ENCODE results near the gene HTR5A.

DNA sequence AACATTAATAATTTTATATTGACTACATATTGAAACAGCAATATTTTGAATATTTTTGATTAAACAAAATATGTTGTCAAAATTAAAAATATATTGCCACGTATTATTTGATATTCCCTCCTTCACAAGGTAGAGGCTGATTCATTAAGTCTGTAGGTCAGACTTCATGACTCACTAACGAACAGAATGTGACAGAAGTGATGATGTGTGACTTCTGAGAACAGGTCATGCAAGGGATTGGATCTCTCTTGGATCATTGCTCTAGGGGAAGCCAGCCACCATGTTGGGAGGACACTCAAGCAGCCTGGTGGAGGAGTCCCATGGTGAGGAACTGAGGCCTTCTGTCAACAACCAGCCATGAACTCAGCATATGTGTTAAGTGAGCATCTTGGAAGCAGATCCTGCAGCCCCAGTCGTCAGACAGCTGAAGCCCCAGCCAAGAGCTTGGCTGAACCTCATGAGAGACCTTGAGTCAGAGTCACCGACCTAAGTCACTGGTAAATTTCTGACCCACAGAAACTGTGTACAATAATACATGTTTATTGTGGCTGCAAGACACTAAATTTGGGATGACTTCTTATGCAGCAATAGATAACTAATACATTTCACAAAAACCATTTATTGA, 66.6 kb downstream of the HTR5A start:
- no peak for TF ChIP-seq CBFB (IDR thresholded peaks at IDR 0.05; ENCODE audit: low read depth)
- TF ChIP-seq ATF7 (IDR thresholded peaks at IDR 0.05; ENCODE audit: low read depth), result no peak
- TF ChIP-seq, protein P1, sequence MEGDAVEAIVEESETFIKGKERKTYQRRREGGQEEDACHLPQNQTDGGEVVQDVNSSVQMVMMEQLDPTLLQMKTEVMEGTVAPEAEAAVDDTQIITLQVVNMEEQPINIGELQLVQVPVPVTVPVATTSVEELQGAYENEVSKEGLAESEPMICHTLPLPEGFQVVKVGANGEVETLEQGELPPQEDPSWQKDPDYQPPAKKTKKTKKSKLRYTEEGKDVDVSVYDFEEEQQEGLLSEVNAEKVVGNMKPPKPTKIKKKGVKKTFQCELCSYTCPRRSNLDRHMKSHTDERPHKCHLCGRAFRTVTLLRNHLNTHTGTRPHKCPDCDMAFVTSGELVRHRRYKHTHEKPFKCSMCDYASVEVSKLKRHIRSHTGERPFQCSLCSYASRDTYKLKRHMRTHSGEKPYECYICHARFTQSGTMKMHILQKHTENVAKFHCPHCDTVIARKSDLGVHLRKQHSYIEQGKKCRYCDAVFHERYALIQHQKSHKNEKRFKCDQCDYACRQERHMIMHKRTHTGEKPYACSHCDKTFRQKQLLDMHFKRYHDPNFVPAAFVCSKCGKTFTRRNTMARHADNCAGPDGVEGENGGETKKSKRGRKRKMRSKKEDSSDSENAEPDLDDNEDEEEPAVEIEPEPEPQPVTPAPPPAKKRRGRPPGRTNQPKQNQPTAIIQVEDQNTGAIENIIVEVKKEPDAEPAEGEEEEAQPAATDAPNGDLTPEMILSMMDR (IDR thresholded peaks at IDR 0.05 in 2 of 3, conservative IDR thresholded peaks at IDR 0.05 in 1 of 3; ENCODE audit: control insufficient read depth in 2 of 3, extremely low read depth in 1 of 3, insufficient read depth in 1 of 3, low read depth in 3 of 3, low read length in 3 of 3), result no peak
- TF ChIP-seq POLR2A (IDR thresholded peaks at IDR 0.05; ENCODE audit: low read depth, low read length), result no peak
- no peak for TF ChIP-seq MTA3 (IDR thresholded peaks at IDR 0.05; ENCODE audit: borderline replicate concordance, low read length)
- TF ChIP-seq, protein P2, sequence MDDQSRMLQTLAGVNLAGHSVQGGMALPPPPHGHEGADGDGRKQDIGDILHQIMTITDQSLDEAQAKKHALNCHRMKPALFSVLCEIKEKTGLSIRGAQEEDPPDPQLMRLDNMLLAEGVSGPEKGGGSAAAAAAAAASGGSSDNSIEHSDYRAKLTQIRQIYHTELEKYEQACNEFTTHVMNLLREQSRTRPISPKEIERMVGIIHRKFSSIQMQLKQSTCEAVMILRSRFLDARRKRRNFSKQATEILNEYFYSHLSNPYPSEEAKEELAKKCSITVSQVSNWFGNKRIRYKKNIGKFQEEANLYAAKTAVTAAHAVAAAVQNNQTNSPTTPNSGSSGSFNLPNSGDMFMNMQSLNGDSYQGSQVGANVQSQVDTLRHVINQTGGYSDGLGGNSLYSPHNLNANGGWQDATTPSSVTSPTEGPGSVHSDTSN (IDR thresholded peaks at IDR 0.05; ENCODE audit: insufficient replicate concordance, low read depth, low read length), result no peak

Measured in GM12878 (cell line).